Loucy (cell line): ENCODE results near the gene ANXA11.
"Not testable (repeated sequence)": the region's sequence is repeated elsewhere in the genome, so short reads cannot be mapped to it uniquely, and the experiment has no call there.

Source experiments
- CTCF ChIP-seq: fragments of 200-600 bp; sonication (generic); conservative IDR thresholded peaks from 2 replicates; pipeline ENCODE4 v1.5.1; 2014; ENCODE audit warnings: mild to moderate bottlenecking, antibody characterized with exemption, low read length
- EZH2phosphoT487 ChIP-seq: fragments of 200-600 bp; IDR thresholded peaks from 2 replicates; pipeline ENCODE4 v1.6.1; 2018; ENCODE audit warnings: antibody characterized with exemption, mild to moderate bottlenecking, moderate library complexity, borderline replicate concordance

GRCh38 chr10:80218878-80219277 is 13.5 kb upstream of the ANXA11 start:
- TF ChIP-seq CTCF, EZH2phosphoT487: not testable (repeated sequence)
